Measurements from ENCODE around the gene C9.

C9 gene

GRCh38 chr5:39249564-39250274 is 114.6 kb downstream of the C9 start:
- Histone ChIP-seq H3K36me3 (no peaks in the 10 kb centered on the region), H3K27me3 (no peaks in the 10 kb centered on the region), H3K4me3 (no peak overlapping the region), H3K27ac (no peak overlapping the region), H3K9me3 (no peaks in the 10 kb centered on the region), H3K4me1 (no peaks in the 10 kb centered on the region)
- intact Hi-C loops (cut with DNase I; ENCODE audit: low total_unique reads): loop anchor here (10.0 kb wide), 1 partner anchor 55 kb away; no protein-coding TSS in a partner anchor
- DNase-seq: no peak
- TF ChIP-seq CTCF (IDR thresholded peaks at IDR 0.05): no peak

GRCh38 chr5:39249069-39249468 is 115.2 kb downstream of the C9 start:
- no peak for TF ChIP-seq CTCF (IDR thresholded peaks at IDR 0.05)
- Histone ChIP-seq H3K36me3 (no peaks in the 10 kb centered on the region), H3K4me1 (no peaks in the 10 kb centered on the region), H3K9me3 (no peaks in the 10 kb centered on the region), H3K27me3 (no peaks in the 10 kb centered on the region), H3K4me3 (no peak overlapping the region), H3K27ac (no peak overlapping the region)
- intact Hi-C loops (cut with DNase I; ENCODE audit: low total_unique reads): loop anchor here (10.0 kb wide), 1 partner anchor 54 kb away; no protein-coding TSS in a partner anchor
- DNase-seq: no peak

GRCh38 chr5:39240750-39241149 is 123.5 kb downstream of the C9 start:
- no peaks in the 10 kb centered on the region for H3K27me3 ChIP-seq
- no peak for DNase-seq
- H3K4me1 ChIP-seq: no peaks in the 10 kb centered on the region
- TF ChIP-seq CTCF (IDR thresholded peaks at IDR 0.05): no peak
- intact Hi-C loops (cut with DNase I; ENCODE audit: low total_unique reads): loop anchor here (10.0 kb wide), 1 partner anchor 46 kb away; no protein-coding TSS in a partner anchor
- H3K9me3 ChIP-seq: peaks cover 0 to 16% (median 0%) of the 10 kb centered on the region in 3 donors
- H3K4me3 ChIP-seq: no peak overlapping the region
- H3K36me3 ChIP-seq: no peaks in the 10 kb centered on the region
- H3K27ac ChIP-seq: no peak overlapping the region

- Histone ChIP-seq H3K4me1 (no peaks in the 10 kb centered on the region), H3K36me3 (no peaks in the 10 kb centered on the region), H3K4me3 (no peak overlapping the region), H3K9me3 (peaks cover 0 to 16% (median 0%) of the 10 kb centered on the region in 3 donors), H3K27ac (no peak overlapping the region), H3K27me3 (no peaks in the 10 kb centered on the region)
- DNase-seq: no peak
- TF ChIP-seq CTCF (IDR thresholded peaks at IDR 0.05): no peak
- intact Hi-C loops (cut with DNase I; ENCODE audit: low total_unique reads): no loop called here
These were observed 125.8 kb downstream of the C9 start for GRCh38 chr5:39238366-39239105.

- Histone ChIP-seq H3K36me3 (no peaks in the 10 kb centered on the region), H3K27ac (no peak overlapping the region), H3K4me1 (no peaks in the 10 kb centered on the region), H3K9me3 (peaks cover 0 to 16% (median 0%) of the 10 kb centered on the region in 3 donors), H3K4me3 (no peak overlapping the region), H3K27me3 (no peaks in the 10 kb centered on the region)
- intact Hi-C loops (cut with DNase I; ENCODE audit: low total_unique reads): no loop called here
- no peak for DNase-seq
- TF ChIP-seq CTCF (IDR thresholded peaks at IDR 0.05): no peak
These were observed 127.6 kb downstream of the C9 start for GRCh38 chr5:39236718-39237117.

Measured in tibial artery (tissue), 4 donors.